Left lobe of liver (tissue), 2 donors: ENCODE results near the gene RASGEF1B. TPM values are rescaled to one million over a fixed set of nuclear protein-coding genes. Genes with fewer than 3 reads are reported as not detected.
"Not testable (repeated sequence)": the region's sequence is repeated elsewhere in the genome, so short reads cannot be mapped to it uniquely, and the experiment has no call there.

Experiments
- ATAC-seq: fragments of 200-7000 bp; cut with Tn5 transposase; one replicate; pipeline ENCODE4 v1.9.1; 2020; ENCODE audit warnings: mild to moderate bottlenecking, moderate library complexity
- DNase-seq: peaks from one replicate; pipeline ENCODE4 v3.0.0-alpha.2; 2020; ENCODE audit warnings: low spot score
- total RNA-seq: library from RNA; stranded (reverse); gene quantifications from one replicate; pipeline ENCODE4 v1.2.1, GENCODE V29; 2021
- donor health status: DM: no; HTN: no; CAD: no; lungs with moderate emphysema.
- donor health status: DM: no; HTN: yes; CAD: no.

RASGEF1B gene
- total RNA-seq, 1 donor from 2014 or later, result 23.6 TPM

DNA sequence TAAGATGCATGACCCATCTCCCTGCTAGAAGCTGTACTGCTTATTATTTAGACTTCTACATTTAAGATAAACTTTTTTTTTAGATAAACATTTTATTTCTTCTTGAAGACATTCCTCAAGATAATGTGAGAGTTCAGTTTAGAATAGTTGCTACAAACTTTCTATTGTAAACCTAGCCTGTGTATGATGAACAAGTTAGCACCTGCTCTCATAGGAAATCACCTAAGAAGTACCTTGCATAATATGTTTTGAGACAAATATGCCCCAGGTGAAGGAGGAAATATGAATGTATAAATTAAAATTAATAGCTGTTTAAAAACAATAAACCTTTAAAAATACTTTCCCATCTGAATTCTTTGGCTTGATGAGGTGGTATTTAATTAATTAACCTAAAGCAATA, 35.6 kb downstream of the RASGEF1B start:
- no peak for ATAC-seq
- DNase-seq, result no peak

DNA sequence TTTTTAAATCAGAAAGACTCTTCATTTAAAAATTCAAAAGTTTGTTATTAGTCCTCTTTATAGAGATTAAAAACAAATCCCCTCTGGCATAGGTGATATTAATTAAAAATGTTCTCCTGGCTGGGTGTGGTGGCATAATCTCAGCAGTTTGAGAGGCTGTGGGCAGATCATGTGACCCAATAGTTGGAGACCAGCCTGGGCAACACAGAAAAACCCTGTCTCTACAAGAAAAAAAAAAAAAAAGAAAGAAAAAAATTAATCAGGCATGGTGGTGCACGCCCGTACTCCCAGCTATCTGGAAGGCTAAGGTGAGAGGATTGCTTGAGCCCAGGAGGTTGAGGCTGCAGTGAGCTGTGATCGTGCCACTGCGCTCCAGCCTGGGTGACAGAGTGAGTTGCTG, 38.9 kb downstream of the RASGEF1B start:
- no peak for DNase-seq
- ATAC-seq, result no peak

DNA sequence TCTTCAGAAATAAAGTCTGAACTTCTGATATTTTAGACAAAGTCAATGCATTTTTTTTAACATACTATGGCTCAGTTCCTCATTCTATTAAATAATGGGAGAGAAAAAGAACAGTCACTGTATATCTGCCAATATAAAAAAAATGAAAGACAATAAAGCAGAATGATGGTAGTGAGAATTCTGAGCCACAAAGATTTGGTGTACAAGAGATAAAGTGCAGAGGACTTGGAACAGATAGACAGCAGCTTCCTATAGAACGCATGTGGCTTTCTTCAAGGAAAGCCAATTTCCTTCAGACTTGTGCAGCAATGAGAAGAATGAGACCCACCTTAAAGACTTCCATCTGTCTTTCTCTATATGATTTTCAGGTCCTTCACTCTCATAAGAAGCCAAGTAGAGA, 39.7 kb downstream of the RASGEF1B start:
- no peak for ATAC-seq
- no peak for DNase-seq

DNA sequence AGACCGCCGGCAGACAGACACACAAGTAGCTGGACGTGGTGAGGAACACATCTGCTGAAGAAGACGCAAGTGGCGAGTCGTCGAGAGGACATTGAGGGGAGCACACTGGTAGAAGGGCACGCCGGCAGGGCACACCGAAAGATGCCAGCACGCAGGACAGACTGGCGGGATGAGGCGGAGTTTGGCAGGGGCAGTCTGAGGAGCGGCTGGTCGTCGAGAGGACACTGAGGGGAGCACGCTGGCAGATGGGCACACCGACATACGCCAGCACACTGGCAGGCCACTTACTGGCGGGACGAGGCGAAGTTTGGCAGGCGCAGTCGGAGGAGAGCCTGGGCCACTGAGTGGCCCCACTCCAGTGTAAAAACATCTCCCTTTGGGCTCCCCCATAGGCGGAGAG, 42.1 kb downstream of the RASGEF1B start:
- ATAC-seq (peak; percentile 26), DNase-seq (no peak)

DNA sequence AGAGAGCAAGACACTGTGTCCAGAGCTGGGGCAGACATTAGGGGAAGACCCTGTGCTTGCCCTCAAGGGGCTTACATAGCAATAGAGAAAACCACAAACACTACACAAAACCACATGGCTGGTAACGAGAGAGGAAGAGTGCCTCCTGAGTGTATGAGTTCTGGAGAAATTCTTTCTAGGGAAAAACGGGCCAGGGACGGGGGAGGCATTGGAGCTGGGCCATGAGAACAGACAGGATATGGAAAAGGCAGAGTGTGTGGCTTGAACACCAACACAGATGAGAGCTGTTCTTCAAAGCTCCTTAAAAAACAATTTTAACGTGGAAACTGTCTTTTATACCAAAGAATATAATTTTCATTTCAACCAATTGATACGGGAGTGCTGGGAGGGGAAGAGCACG, 42.7 kb downstream of the RASGEF1B start:
- ATAC-seq, result peak; percentile 6
- DNase-seq, result no peak

DNA sequence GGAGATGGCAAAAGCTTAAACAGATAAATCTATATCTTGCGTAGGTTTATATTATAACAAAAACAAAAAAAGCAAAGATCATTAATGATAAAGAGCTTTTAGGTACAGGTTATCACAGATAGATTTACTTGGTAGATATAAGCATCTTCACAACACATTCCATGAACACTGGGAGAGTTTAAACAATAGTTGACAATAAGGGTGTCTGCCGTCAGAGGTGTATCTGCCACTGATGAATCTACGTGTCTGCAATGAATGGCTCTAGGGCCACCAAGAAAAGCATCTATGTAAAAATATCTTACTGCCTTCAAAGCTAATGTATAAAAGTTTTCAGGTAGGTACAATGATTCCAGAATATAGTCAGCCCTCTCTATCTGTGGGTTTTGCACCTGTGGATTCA, 43.7 kb downstream of the RASGEF1B start:
- ATAC-seq (no peak), DNase-seq (no peak)

DNA sequence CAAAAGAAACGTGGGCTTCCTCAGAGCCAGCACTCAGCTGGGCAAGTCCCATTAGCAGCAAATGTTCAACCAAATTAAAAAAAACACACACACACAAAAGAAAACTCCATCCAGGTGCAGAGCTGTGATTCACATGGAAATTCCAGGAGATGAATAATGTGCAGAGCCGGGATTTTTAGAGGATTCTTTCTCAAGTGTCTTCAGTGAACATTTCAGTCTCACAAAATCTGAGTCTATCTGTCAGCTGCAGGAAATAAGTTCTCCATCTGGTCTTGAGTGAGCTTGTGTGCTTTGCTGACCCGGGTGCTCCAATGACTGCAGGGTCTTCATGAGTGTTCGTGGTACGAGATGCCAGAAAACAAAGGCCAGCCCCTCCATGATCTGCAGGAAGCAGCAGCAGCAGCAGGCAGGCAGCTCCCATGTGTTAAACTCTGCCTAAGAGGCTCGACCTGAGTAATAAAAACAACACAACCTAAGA, 44.3 kb downstream of the RASGEF1B start:
- DNase-seq (no peak), ATAC-seq (no peak)

DNA sequence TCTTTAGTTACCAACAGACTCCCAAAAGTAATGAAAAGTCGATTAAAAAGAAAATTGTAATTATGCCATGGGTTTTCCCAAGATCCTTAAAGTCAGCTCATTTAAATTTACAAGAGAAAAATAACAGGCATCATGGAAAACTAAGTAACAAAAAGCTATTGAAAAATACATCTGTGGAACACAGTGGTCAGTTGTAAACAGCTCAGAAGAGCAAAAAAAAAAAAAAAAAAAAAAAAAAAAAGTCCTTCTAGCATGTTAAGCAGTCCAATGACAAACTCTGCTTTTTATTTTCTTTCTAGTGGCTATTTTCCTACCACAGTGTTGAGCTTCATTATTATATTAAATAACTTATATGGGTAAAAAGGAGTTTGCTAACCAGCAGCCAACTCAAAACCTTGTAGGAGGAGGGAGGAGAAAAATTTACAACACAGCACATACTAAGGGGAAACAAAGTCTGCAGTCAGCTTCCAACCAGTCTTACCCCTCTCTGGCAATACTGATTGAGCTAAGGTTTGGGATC, 44.9 kb downstream of the RASGEF1B start:
- no peak for DNase-seq
- no peak for ATAC-seq

DNA sequence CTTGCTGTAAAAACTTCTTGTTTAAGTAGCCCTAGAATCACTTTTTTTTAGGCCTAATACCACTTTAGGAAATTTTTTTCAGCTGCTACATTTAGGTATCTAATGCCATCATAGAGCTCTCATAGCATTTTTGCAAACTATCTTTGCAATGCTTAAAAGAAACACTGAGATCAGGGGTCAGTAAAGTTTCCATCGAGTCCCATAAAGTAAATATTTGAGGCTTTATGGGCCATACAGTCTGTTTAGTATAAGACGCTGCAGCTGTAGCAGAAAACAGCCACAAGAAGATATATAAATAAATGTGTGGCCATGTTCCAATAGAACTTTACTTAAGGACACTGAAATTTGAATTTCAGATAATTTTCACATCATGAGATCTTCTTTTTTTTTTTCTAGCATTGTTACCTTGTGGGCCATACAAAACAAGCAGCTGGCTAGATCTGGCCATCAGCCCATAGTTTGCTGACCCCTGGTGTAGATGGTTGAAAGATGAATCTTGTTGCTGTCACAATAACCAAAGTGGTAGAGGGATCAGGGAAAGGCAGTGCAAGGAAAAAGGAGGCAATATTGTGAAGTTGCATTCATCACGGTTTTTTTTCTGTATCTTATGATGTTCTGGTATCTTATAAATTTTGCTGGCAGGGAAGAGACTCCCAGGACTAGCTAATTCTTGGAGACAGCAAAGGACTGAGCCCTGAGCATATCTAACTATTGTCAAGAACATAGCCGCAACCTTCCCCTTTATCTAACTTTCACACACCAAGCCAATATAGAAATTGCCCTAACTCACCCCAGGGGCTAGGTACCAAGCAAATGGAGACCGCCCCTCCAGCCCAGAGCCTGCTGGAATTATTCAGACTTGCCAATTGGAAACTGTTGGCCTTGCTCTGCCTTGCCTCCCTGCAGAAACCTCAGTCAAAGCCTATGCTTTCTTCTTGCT, 46.6 kb downstream of the RASGEF1B start:
- DNase-seq, result no peak
- ATAC-seq, result no peak

DNA sequence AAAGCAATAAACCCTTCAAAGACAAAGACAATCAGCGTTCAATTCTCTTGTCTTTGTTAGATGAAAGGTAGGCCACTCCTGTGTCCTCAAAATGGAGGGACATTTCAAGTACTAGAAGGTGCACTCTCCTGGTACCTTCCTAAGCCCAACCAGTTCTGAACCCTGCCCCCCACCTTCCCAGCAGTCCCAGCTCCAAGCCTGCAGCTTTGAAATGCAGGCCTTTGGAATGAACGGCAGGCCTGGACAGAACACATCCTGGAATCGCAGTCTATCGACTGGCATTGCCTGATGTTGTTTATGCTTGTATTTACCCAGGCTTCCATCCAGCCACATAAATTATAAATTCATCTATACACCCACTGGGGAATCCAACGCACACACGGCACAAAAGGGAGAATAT, 47.4 kb downstream of the RASGEF1B start:
- peak; percentile 57 for ATAC-seq
- no peak for DNase-seq

DNA sequence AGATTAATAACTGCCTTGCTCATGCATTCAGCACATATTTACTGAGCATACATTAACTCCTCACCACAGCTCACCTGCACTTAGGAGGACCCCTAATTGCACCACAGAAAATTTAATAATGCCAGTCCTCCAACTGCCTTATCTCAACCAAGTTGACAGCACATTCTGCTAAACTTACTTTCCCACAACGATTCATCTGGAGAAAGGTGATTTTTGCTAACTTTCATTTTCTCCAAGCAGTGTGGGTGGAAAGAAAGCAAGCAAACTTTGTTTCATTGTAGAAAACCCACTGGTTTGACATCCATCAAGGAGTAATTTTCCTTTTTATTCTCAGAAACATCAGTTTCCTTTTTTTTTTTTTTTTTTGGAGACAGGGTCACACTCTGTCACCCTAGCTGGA, 49.1 kb downstream of the RASGEF1B start:
- DNase-seq, result no peak
- no peak for ATAC-seq

DNA sequence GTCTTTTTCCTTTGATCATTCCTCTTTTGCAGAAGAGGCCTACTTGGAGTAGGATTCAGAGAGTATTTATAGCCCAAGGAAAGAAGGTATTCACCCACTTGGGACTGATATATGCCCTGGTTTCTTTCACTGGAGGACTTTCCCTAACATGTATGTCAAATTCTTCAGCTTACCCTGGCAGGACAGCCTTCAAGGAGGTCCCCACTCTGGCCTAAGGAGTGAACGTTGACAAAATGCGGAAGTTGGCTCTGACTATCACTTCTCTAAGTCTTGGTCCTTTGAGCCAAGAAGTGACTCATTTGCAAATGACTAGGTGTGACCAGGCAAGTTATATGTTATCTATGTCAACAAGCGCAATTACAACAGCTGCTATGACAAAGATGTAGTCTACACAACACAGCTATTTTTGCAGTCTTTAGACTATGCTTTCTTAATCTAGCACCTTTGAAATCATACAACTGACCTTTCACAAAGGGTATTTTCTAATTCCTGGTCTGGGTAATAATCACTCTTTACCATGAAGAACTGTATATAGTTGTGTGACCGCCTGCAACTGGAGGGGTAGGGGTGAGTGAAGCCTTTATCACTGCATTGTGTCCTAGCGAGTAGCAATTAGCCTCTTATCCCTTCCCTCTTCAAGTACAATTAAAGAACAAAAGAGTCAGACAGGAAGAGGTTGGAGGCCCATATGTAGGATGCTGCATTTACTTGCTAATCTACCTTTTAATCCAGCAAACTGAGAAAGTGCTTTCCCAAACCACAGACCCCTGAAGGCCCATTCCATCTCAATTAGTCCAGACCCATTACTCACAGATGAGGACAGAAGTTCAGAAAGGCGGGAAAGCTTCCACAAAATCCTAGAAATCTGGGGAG, 50.1 kb downstream of the RASGEF1B start:
- DNase-seq, result no peak

DNA sequence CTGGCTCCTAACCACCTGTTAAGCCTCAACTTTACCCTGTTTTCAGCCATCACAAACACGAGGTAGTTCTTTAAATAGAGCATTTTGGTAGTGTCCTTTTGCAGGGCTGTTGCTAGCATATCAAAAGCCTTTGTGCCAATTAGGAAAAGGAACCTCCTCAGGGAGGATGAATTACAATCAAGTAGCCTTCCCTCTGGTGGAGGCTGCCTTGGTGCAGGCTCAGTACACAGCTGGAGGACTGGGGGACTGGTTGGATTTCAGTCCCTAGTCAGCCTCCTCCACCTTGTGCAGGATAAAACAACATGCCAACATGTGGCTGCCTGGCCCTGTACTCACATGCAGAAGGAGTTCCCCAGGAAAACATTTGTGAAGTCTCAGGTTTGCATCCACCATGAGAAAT, 53.1 kb downstream of the RASGEF1B start:
- DNase-seq, result no peak
- no peak for ATAC-seq

More for the DNA sequence above, 50.1 kb downstream of the RASGEF1B start:
- ATAC-seq, result peak; percentile 32

DNA sequence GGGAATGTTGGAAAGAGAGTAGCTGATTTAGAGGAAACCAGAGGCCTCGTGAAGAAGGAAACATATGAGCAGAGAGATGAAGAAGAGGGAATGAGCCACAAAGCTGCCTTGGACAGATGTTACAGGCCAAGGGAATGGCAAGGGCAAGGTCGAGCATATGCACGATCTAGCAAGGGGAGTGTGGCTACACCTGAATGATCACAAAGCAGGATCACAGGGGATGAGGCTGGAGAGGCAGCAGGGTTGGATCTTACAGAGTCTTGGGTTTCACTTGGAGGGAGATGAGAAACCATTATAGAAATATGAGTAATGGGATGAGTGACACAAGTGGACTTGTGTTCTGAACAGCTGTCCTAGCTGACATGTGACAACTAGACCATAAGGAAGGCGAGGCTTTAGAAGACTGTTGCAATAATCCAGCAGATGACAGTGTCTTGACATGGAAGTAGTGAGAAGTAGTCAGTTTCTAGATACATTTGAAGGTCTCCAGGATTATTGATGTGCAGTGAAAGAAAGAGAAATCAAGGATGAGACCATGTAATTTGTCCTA, 58.7 kb downstream of the RASGEF1B start:
- no peak for ATAC-seq
- no peak for DNase-seq

DNA sequence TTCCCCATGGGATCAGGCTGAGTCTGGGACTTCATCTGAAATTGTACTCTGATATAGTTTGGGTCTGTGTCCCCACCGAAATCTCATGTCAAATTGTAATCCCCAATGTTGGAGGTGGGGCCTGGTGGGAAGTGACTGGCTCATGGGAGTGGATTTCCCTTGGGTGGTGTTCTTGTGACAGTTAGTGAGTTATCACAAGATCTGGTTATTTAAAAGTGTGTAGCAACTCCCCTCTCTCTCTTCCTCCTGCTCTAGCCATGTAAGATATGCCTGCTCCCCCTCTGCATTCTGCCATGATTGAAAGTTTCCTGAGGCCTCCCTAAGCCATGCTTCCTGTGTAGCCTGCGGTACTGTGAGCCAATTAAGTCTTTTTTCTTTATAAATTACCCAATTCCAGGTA, 61.0 kb downstream of the RASGEF1B start:
- DNase-seq (no peak), ATAC-seq (no peak)

DNA sequence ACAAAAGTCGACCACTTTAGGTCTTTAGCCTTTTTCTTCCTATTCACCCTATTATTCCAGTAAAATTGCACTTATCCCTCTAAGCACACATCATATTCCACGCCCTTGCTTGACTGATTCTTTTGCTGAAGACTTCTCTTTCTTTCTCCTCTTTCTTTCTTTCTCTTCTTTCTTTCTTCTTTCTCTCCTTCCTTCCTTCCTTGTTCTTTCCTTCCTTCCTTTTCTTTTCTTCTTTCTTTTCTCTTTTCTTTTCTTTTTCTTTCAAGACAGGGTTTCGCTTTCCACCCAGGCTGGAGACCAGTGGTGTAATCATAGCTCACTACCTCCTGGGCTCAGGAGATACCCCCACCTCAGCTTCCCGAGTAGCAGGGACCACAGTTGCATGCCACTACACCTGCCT, 61.9 kb downstream of the RASGEF1B start:
- DNase-seq (no peak), ATAC-seq (no peak)

DNA sequence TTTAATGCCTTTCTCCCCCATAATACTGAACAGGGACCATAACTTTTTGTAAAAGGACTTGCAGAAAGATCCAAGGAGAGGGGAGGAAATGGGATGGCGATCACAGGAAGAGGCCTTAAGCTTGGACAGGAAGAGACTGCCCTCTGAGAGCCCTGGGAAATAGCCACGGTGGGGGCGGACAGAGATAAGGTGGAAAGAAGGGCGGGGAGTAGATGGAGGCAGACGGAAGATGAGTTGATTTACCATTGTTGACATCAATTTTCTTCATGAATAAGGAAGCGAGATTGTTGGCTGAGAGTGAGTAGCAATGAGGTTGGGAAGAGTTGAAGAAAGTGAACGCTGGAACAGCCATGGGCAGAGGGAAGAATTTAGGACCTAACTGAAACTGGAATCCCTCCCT, 63.4 kb downstream of the RASGEF1B start:
- ATAC-seq (no peak), DNase-seq (no peak)

DNA sequence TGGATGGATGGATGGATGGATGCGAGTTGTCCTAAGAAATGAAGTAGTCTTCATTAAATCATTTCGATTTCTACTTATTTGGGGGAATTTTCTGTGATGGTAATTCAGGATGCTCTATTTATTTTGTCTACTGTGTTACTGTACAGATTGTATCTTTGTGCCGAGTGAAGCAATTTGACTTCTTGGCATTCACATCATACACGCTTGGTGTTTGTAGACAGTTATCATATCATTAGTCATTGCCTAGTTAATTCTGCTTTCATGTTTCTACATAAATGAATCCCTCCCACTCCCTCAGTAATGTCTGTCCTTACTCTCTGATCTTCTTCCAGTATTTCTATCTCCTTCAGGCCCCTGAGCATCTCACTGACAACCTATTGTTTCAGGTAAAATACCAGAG, 64.0 kb downstream of the RASGEF1B start:
- DNase-seq (no peak), ATAC-seq (no peak)

DNA sequence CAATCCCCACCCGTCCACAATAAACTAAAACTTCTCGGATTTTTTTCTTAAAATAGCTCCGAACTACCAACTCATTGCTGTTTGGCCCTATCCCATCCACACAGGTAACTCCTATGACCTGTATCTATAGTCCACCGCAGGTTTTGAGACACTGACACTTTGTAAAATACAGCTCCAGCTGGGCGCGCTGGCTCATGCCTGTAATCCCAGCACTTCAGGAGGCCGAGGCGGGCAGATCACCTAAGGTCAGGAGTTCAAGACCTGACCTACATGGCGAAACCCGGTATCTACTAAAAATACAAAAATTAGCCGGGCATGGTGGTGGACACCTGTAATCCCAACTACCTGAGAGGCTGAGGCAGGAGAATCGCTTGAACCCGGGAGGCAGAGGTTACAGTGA, 65.2 kb downstream of the RASGEF1B start:
- not testable (repeated sequence) for ATAC-seq, DNase-seq

DNA sequence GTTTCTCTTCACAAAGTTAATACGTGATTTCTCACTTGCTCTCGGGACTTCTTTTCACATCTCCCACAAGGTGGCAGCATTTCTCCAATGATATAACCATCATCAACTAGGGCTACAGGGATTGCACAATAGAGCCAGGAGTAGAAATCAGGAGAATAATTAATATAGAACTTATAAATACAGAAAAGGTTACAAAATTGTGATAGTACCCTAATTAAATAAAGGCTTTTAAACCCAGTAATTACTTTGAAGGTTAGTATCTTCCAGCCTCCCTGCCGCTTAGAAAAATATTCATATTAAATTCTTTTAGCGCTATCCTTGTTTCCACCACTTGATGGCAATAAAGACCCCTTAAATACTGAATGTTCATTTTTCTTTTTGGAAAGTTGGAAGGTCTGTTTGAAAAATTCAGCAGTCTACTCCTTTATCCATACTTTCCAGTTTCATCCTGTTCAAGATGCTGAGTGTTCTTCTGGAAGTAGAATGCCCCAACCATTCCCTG, 65.8 kb downstream of the RASGEF1B start:
- peak; percentile 97 for ATAC-seq

DNA sequence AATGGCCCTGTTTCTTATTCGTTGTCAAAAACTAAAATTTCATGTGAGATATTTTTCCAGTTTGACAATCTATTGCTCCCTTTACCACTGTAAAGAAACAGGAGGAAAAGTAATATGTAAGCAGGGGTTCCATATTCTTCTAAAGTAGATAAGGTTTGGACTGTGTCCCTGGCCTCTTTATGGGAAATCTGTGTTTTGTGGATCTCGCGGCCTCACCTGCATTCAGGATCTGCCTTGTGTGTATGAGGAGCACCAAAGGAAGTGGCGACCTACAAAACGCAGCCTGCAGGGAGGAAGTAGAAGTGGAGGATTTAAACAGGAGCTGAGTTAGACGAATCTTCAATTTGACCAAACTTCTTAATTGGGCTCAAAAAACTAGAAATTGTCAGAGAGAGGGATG, 67.0 kb downstream of the RASGEF1B start:
- DNase-seq, result no peak
- ATAC-seq, result no peak

More for the DNA sequence above, 65.8 kb downstream of the RASGEF1B start:
- no peak for DNase-seq
